Endothelial cell (in vitro differentiated cells): ENCODE data around the gene ITPR3. TPM values are rescaled to one million over a fixed set of nuclear protein-coding genes. Genes with fewer than 3 reads are reported as not detected.

ENCODE experiments used
- DNase-seq: peaks from one replicate; pipeline ENCODE4 v3.0.0; 2021; ENCODE audit warnings: low spot score
- H3K27ac Mint-ChIP-seq: one replicate; pipeline ENCODE4 v1.8.0; 2021; ENCODE audit warnings: mixed read lengths, inconsistent platforms; ENCODE audit not compliant: unreplicated experiment
- H3K27me3 Mint-ChIP-seq: one replicate; pipeline ENCODE4 v1.8.0; 2021; ENCODE audit warnings: mild to moderate bottlenecking, moderate library complexity, mixed read lengths, inconsistent platforms; ENCODE audit not compliant: unreplicated experiment
- H3K36me3 Mint-ChIP-seq: one replicate; pipeline ENCODE4 v1.8.0; 2021; ENCODE audit warnings: mild to moderate bottlenecking, low read depth, mixed read lengths, inconsistent platforms; ENCODE audit not compliant: unreplicated experiment
- H3K4me1 Mint-ChIP-seq: one replicate; pipeline ENCODE4 v1.8.0; 2021; ENCODE audit warnings: mild to moderate bottlenecking, mixed read lengths, inconsistent platforms; ENCODE audit not compliant: unreplicated experiment
- H3K4me3 Mint-ChIP-seq: one replicate; pipeline ENCODE4 v1.8.0; 2021; ENCODE audit warnings: mild to moderate bottlenecking, mixed read lengths, inconsistent platforms; ENCODE audit not compliant: unreplicated experiment
- H3K9me3 Mint-ChIP-seq: one replicate; pipeline ENCODE4 v1.8.0; 2021; ENCODE audit warnings: mixed read lengths, inconsistent platforms; ENCODE audit not compliant: unreplicated experiment
- total RNA-seq: library from RNA; stranded (reverse); fragmentation: NEBNext Ultra II Directional; extraction: Animal tissue kit (Norgen Biotek cat#: 25700); gene quantifications from one replicate; pipeline ENCODE4 v1.2.1, GENCODE V29; 2021; ENCODE audit not compliant: unreplicated experiment
- TF ChIP-seq, protein P1 (sequence below): fragments of 200-600 bp; sonication (generic); IDR thresholded peaks from one replicate; pipeline ENCODE4 v1.5.0; 2021; ENCODE audit warnings: antibody characterized with exemption; ENCODE audit not compliant: unreplicated experiment

ITPR3 gene
- total RNA-seq, 1 donor from 2014 or later: 124 TPM

DNA sequence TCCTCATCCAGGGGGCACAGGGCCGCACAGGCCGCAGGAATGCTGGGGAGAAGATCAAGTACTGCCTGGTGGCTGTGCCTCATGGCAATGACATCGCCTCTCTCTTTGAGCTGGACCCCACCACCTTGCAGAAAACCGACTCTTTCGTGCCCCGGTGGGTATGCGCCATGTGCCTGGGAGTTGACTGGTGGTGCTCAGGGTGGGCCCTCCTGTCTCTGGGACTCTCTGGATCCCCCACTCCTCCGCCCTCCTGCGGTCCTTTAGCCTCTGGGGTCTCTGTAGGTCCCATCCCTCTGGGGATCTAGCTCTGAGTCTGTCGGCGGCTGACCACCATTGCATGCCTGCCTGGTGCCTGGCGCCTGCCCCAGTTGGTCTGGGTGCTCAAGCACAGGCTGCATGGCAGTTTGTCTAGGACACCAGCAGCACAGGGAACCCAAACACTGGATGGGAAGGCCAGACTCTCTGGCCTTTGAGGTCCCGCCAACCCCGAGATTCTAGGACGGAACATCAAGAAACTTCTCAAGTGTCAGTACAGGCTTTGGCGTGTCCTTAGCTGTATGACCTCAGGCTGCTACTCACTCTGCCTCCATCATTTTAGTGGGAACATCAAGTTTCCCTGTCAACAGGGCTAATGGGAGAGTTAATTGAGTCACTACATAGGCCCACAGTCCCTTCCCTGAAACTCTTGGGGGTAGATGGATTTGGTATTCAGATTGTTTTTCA is 42.8 kb downstream of the ITPR3 start:
- no peaks in the 10 kb centered on the region for H3K9me3 Mint-ChIP-seq

DNA sequence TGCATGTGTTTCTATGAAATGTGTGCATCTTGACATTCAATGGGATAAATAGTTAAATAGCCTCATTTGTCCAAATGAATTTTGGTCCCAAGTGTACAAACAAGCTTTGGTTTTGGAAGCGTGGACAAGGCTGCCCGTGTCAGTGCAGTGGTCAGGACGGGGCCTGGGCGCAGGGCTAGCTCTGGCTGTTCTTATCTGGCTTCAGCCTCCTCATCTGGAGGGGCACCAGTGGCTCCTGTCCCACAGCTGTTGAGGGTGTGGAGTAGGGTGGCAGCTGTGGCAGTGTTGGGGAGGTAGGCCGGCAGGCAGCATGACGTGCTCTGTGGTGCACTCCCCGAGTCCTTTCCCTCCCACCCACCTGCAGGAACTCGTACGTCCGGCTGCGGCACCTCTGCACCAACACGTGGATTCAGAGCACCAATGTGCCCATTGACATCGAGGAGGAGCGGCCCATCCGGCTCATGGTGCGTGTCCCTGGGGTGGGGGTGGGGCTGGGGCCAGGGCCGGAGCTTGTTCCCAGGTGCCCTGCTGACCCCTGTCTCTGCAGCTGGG is 43.5 kb downstream of the ITPR3 start:
- DNase-seq: no peak
- H3K4me1 Mint-ChIP-seq: no peaks in the 10 kb centered on the region
- no peaks in the 10 kb centered on the region for H3K9me3 Mint-ChIP-seq
- TF ChIP-seq, protein P1, sequence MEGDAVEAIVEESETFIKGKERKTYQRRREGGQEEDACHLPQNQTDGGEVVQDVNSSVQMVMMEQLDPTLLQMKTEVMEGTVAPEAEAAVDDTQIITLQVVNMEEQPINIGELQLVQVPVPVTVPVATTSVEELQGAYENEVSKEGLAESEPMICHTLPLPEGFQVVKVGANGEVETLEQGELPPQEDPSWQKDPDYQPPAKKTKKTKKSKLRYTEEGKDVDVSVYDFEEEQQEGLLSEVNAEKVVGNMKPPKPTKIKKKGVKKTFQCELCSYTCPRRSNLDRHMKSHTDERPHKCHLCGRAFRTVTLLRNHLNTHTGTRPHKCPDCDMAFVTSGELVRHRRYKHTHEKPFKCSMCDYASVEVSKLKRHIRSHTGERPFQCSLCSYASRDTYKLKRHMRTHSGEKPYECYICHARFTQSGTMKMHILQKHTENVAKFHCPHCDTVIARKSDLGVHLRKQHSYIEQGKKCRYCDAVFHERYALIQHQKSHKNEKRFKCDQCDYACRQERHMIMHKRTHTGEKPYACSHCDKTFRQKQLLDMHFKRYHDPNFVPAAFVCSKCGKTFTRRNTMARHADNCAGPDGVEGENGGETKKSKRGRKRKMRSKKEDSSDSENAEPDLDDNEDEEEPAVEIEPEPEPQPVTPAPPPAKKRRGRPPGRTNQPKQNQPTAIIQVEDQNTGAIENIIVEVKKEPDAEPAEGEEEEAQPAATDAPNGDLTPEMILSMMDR: no peak
- peaks cover 46% of the 10 kb centered on the region for H3K36me3 Mint-ChIP-seq
- no peak overlapping the region for H3K27ac Mint-ChIP-seq
- peak overlapping the region; percentile 31 for H3K4me3 Mint-ChIP-seq
- peaks cover 19% of the 10 kb centered on the region for H3K27me3 Mint-ChIP-seq

More for the DNA sequence above, 42.8 kb downstream of the ITPR3 start:
- TF ChIP-seq, protein P1: no peak
- Mint-ChIP-seq H3K36me3 (peaks cover 43% of the 10 kb centered on the region), H3K27ac (no peak overlapping the region), H3K27me3 (peaks cover 20% of the 10 kb centered on the region), H3K4me1 (no peaks in the 10 kb centered on the region), H3K4me3 (peak overlapping the region; percentile 31)
- no peak for DNase-seq

DNA sequence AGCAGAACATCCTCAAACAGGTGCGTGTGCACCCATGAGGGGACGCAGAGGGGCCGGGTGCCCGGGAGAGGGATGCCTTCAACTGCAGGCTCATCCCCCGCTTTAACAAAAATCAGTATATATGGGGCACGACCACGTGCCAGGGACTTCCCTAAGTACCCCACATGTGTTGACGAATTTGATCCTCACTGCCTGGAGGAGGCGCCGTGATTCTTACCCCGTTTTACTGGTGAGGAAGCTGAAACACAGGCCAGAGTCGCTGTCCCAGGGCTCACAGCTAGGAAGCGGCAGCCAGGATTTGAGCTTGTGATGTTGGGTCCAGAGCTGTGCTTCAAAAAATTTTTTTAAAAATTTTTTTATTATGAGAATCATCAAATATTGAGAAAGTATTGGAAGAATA is 44.8 kb downstream of the ITPR3 start:
- Mint-ChIP-seq H3K9me3 (no peaks in the 10 kb centered on the region), H3K4me3 (no peak overlapping the region), H3K27me3 (peaks cover 21% of the 10 kb centered on the region), H3K27ac (no peak overlapping the region), H3K4me1 (no peaks in the 10 kb centered on the region), H3K36me3 (peaks cover 42% of the 10 kb centered on the region)
- no peak for DNase-seq
- TF ChIP-seq, protein P1: no peak

DNA sequence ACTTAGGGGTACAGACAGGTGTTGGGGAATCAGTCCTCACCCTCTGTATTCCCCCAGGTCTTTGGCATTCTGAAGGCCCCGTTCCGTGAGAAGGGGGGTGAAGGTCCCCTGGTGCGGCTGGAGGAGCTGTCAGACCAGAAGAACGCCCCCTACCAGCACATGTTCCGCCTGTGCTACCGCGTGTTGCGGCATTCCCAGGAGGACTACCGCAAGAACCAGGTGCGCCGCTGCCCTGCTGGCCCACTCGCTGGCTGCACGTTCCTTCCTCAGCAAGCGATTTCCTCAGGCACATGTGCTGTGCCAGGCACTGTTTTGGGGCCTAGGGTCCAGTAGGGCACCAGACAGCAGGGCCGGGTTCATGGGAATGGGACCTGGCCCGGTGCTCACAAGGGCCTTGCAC is 46.0 kb downstream of the ITPR3 start:
- Mint-ChIP-seq H3K4me3 (no peak overlapping the region), H3K36me3 (peaks cover 46% of the 10 kb centered on the region), H3K4me1 (no peaks in the 10 kb centered on the region), H3K27ac (no peak overlapping the region), H3K27me3 (peaks cover 17% of the 10 kb centered on the region), H3K9me3 (no peaks in the 10 kb centered on the region)
- TF ChIP-seq, protein P1: no peak
- DNase-seq: no peak

DNA sequence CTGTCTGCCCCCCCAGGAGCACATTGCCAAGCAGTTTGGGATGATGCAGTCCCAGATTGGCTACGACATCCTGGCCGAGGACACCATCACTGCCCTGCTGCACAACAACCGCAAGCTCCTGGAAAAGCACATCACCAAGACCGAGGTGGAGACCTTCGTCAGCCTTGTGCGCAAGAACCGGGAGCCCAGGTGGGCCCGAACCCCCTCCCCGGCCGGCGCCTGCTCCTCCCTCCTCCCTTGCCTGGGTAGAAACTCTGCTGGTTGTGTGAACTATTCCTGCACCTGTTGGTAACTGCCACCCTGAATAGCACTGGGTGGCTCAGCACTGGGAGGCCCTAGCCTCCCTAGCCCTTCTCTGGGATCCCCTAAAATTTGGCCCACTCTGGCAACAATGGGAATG is 46.7 kb downstream of the ITPR3 start:
- no peak overlapping the region for H3K4me3 Mint-ChIP-seq
- no peak overlapping the region for H3K27ac Mint-ChIP-seq
- H3K27me3 Mint-ChIP-seq: peaks cover 16% of the 10 kb centered on the region
- H3K36me3 Mint-ChIP-seq: peaks cover 46% of the 10 kb centered on the region
- H3K4me1 Mint-ChIP-seq: no peaks in the 10 kb centered on the region
- TF ChIP-seq, protein P1: no peak
- no peak for DNase-seq
- no peaks in the 10 kb centered on the region for H3K9me3 Mint-ChIP-seq
